Smooth muscle cell (in vitro differentiated cells): ENCODE measurements around the gene FAM83E. TPM values are rescaled to one million over a fixed set of nuclear protein-coding genes. Genes with fewer than 3 reads are reported as not detected.
"Not testable (repeated sequence)": the region's sequence is repeated elsewhere in the genome, so short reads cannot be mapped to it uniquely, and the experiment has no call there.

Source experiments
- DNase-seq: peaks from one replicate; lab custom pipeline; 2025; ENCODE audit not compliant: unreplicated experiment; lab: John Stamatoyannopoulos, UW
- H2AFZ ChIP-seq: fragments of 200-600 bp; sonication (generic); 2 replicates; pipeline ENCODE4 v1.6.0; 2016; ENCODE audit warnings: antibody characterized with exemption, low read depth, mild to moderate bottlenecking
- H3F3A ChIP-seq: fragments of 200-600 bp; sonication (generic); 2 replicates; pipeline ENCODE4 v1.6.0; 2017; ENCODE audit warnings: antibody characterized with exemption, low read depth
- H3K27ac ChIP-seq: fragments of 200-600 bp; sonication (generic); 2 replicates; pipeline ENCODE4 v1.5.1; 2016; ENCODE audit warnings: low read depth, mild to moderate bottlenecking
- H3K27me3 ChIP-seq: fragments of 200-600 bp; sonication (generic); 2 replicates; pipeline ENCODE4 v1.6.1; 2016; ENCODE audit warnings: low read depth, mild to moderate bottlenecking
- H3K36me3 ChIP-seq: fragments of 200-600 bp; sonication (generic); 2 replicates; pipeline ENCODE4 v1.5.1; 2016; ENCODE audit warnings: low read depth
- H3K4me1 ChIP-seq: fragments of 200-600 bp; sonication (generic); 2 replicates; pipeline ENCODE4 v1.5.1; 2016; ENCODE audit warnings: low read depth
- H3K4me2 ChIP-seq: fragments of 200-600 bp; sonication (generic); 2 replicates; pipeline ENCODE4 v1.6.0; 2016; ENCODE audit warnings: mild to moderate bottlenecking
- H3K4me3 ChIP-seq: fragments of 200-600 bp; sonication (generic); 2 replicates; pipeline ENCODE4 v1.5.1; 2016; ENCODE audit warnings: mild to moderate bottlenecking
- H3K79me2 ChIP-seq: fragments of 200-600 bp; sonication (generic); 2 replicates; pipeline ENCODE4 v1.6.0; 2016; ENCODE audit warnings: low read depth, mild to moderate bottlenecking
- H3K9ac ChIP-seq: fragments of 200-600 bp; sonication (generic); 2 replicates; pipeline ENCODE4 v1.6.0; 2016; ENCODE audit warnings: low read depth
- H3K9me3 ChIP-seq: fragments of 200-600 bp; sonication (generic); replicated peaks from 2 replicates; pipeline ENCODE4 v1.5.1; 2016; ENCODE audit warnings: low read depth
- H4K20me1 ChIP-seq: fragments of 200-600 bp; sonication (generic); 2 replicates; pipeline ENCODE4 v1.6.0; 2016; ENCODE audit warnings: low read depth
- CTCF ChIP-seq: fragments of 200-600 bp; sonication (generic); IDR thresholded peaks from 2 replicates; pipeline ENCODE4 v1.5.1; 2017; ENCODE audit warnings: borderline replicate concordance, mild to moderate bottlenecking, antibody characterized with exemption; ENCODE audit not compliant: insufficient read depth, poor library complexity, severe bottlenecking
- WGBS: methylation state at CpG from one replicate; pipeline ENCODE4 v1.1.7; 2016; ENCODE audit warnings: low lambda C conversion rate; 5-methylcytosine and 5-hydroxymethylcytosine counted together
- polyA plus RNA-seq: library from polyadenylated mRNA; unstranded; fragments of >200 nt; fragmentation: Nextera tagmentation; extraction: Ambion mirVana; gene quantifications from 2 replicates; pipeline ENCODE4 v1.2.1, GENCODE V29; 2016
- total RNA-seq: library from RNA; depleted of rRNA; stranded (reverse); fragments of >200 nt; gene quantifications from 2 replicates; pipeline ENCODE4 v1.2.3, GENCODE V29; 2014

FAM83E gene
- total and polyA plus RNA-seq, 2 experiments from 2014 or later, result 0.49 TPM

DNA sequence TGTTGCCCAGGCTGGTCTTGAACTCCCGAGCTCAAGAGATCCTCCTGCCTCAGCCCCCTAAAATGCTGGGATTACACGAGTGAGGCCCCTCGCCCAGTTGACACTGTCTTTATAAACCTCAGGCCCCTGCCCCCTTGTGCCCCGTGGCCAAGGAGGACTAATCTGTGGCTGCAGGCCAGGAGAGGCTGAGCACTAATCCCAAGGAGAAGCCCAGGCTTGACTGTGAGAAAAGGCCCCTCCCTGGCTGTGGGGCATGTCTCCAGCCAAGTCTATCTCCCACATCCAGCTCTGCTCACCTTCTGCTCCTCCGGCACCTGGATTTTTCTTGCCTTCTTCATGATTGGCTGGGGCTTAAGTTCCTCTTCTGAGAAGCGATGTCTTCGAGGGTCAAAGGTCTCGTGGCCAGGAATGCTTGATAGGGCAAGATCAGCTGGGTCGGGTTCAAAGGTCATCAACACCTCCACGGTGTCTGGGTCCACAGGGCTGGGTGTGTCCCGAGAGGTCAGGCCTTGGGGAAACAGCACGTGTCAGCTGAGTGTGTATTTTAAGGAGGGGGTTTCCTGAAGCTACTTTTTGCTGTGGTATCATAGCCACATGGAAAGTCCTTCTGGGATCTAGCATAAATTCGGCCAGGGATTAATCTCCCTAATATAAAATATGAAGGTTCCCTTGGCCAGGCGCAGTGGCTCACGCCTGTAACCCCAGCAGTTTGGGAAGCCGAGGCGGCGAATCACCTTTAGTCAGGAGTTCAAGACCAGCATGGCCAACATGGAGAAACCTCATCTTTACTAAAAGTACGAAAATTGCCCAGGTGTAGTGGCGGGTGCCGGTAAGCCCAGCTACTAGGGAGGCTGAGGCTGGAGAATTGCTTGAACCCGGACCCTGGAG is 18.5 kb upstream of the FAM83E start:
- no peak overlapping the region for H3K4me3 ChIP-seq

GRCh38 chr19:48632692-48633147 is 17.8 kb upstream of the FAM83E start:
- no peaks in the 10 kb centered on the region for H3K79me2 ChIP-seq
- peaks cover 6% of the 10 kb centered on the region for H3K27me3 ChIP-seq
- H3K9me3 ChIP-seq, result no peaks in the 10 kb centered on the region
- no peak overlapping the region for H3K4me2 ChIP-seq
- H3K4me1 ChIP-seq, result peaks cover 15% of the 10 kb centered on the region
- no peak for DNase-seq
- H3K27ac ChIP-seq, result no peak overlapping the region
- H3K4me3 ChIP-seq, result no peak overlapping the region
- no peaks in the 10 kb centered on the region for H4K20me1 ChIP-seq
- no peak overlapping the region for H2AFZ ChIP-seq
- H3K36me3 ChIP-seq, result no peaks in the 10 kb centered on the region
- peaks cover 9% of the 10 kb centered on the region for H3F3A ChIP-seq
- no peak overlapping the region for H3K9ac ChIP-seq
- TF ChIP-seq CTCF, result no peak

More for the DNA sequence above, 18.5 kb upstream of the FAM83E start:
- Histone ChIP-seq H2AFZ (no peak overlapping the region), H3K9me3 (no peaks in the 10 kb centered on the region), H3K4me2 (no peak overlapping the region), H3K79me2 (no peaks in the 10 kb centered on the region), H3K36me3 (no peaks in the 10 kb centered on the region), H3F3A (peaks cover 10% of the 10 kb centered on the region), H4K20me1 (no peaks in the 10 kb centered on the region), H3K4me1 (peaks cover 15% of the 10 kb centered on the region), H3K27me3 (peaks cover 6% of the 10 kb centered on the region), H3K9ac (no peak overlapping the region), H3K27ac (no peak overlapping the region)
- DNase-seq, result no peak
- TF ChIP-seq CTCF, result no peak
- WGBS, result 92% methylated on average over 22 of the region's 22 CpGs

DNA sequence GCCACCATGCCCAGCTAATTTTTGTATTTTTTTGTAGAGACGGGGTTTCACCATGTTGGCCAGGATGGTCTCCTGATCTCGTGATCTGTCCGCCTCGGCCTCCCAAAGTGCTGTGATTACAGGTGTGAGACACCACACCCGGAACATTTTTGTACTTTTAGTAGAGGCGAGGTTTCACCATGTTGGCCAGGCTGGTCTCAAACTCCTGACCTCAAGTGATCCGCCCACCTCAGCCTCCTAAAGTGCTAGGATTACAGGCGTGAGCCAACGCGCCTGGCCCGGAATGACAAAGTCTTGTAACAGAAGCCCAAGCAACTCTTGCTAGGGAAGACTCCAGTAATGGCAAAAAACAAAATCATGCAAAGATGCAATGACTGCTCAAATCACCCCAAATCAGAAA is 17.4 kb upstream of the FAM83E start:
- peaks cover 15% of the 10 kb centered on the region for H3K4me1 ChIP-seq
- not testable (repeated sequence) for DNase-seq, H3K9ac ChIP-seq, H4K20me1 ChIP-seq, H3K27me3 ChIP-seq, H3K36me3 ChIP-seq, H3K9me3 ChIP-seq, H3K27ac ChIP-seq, H3K4me3 ChIP-seq, H3K4me2 ChIP-seq, H3F3A ChIP-seq, H3K79me2 ChIP-seq, H2AFZ ChIP-seq
- WGBS, result 91% methylated on average over 11 of the region's 11 CpGs

DNA sequence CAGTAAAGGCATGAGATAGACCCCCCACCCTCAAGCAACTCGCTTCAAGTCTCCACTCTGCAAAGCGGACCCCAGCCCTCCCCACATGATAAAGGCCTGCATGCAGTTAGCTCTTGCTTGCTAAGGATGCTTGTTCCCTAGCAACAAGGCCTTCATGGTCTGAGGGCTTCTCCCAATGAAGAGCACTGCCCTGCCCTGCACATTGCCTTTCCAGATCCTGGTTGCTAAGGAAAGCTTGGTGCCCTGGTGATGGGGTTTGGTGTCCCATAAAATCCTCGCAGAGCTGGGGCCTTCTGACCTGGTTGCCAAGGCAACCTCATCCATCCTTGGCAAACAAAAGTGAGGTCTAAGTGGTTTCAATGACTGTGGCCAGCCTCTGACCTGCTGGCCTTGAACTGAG is 16.3 kb upstream of the FAM83E start:
- Histone ChIP-seq H3K27me3 (peaks cover 6% of the 10 kb centered on the region), H4K20me1 (no peaks in the 10 kb centered on the region), H3K4me2 (peak overlapping the region; percentile 93), H3K9ac (no peak overlapping the region), H3K4me1 (peaks cover 15% of the 10 kb centered on the region), H3K9me3 (no peaks in the 10 kb centered on the region), H3K79me2 (no peaks in the 10 kb centered on the region), H3K36me3 (no peaks in the 10 kb centered on the region), H3K4me3 (peak overlapping the region; percentile 45), H3F3A (peaks cover 5% of the 10 kb centered on the region), H2AFZ (no peak overlapping the region), H3K27ac (no peak overlapping the region)
- no peak for TF ChIP-seq CTCF
- DNase-seq, result no peak
- 77% methylated on average over 3 of the region's 3 CpGs for WGBS
